H9 (cell line): ENCODE results near the gene THRB. TPM values are rescaled to one million over a fixed set of nuclear protein-coding genes. Genes with fewer than 3 reads are reported as not detected.

Experiments used
- DNase-seq: peaks from one replicate; pipeline ENCODE4 v3.0.0-alpha.2; 2017
- H2AFZ ChIP-seq: one replicate; pipeline ENCODE4 v1.6.1; 2013; ENCODE audit warnings: mild to moderate bottlenecking, low read length, control low read depth, moderate library complexity
- H2AK5ac ChIP-seq: 2 replicates; pipeline ENCODE4 v1.6.1; 2013; ENCODE audit warnings: low read length, control low read depth, mixed read lengths; ENCODE audit not compliant: insufficient read length
- H2BK120ac ChIP-seq: one replicate; pipeline ENCODE4 v1.6.1; 2013; ENCODE audit warnings: low read depth, mild to moderate bottlenecking, low read length, control low read depth, inconsistent platforms; ENCODE audit not compliant: poor library complexity, severe bottlenecking
- H2BK12ac ChIP-seq: 2 replicates; pipeline ENCODE4 v1.6.1; 2013; ENCODE audit warnings: low read length, control low read depth, mixed read lengths, low read depth; ENCODE audit not compliant: insufficient read length
- H2BK15ac ChIP-seq: 2 replicates; pipeline ENCODE4 v1.6.1; 2013; ENCODE audit warnings: low read depth, low read length, control low read depth
- H2BK20ac ChIP-seq: one replicate; pipeline ENCODE4 v1.6.1; 2013; ENCODE audit warnings: low read depth, mild to moderate bottlenecking, low read length, control low read depth, inconsistent platforms; ENCODE audit not compliant: poor library complexity, severe bottlenecking
- H2BK5ac ChIP-seq: 2 replicates; pipeline ENCODE4 v1.6.1; 2013; ENCODE audit warnings: low read length, control low read depth, mixed read lengths; ENCODE audit not compliant: insufficient read length
- H3K14ac ChIP-seq: 2 replicates; pipeline ENCODE4 v1.6.1; 2013; ENCODE audit warnings: low read length, control low read depth; ENCODE audit not compliant: insufficient read depth
- H3K18ac ChIP-seq: 2 replicates; pipeline ENCODE4 v1.6.1; 2013; ENCODE audit warnings: low read depth, mild to moderate bottlenecking, mixed read lengths, low read length, control low read depth; ENCODE audit not compliant: insufficient read length
- H3K23ac ChIP-seq: 2 replicates; pipeline ENCODE4 v1.6.1; 2013; ENCODE audit warnings: low read length, control low read depth, mixed read lengths, low read depth; ENCODE audit not compliant: insufficient read length
- H3K23me2 ChIP-seq: 2 replicates; pipeline ENCODE4 v1.6.1; 2013; ENCODE audit warnings: low read depth, mild to moderate bottlenecking, mixed read lengths, low read length, control low read depth; ENCODE audit not compliant: insufficient read length, poor library complexity, severe bottlenecking
- H3K27ac ChIP-seq: 2 replicates; pipeline ENCODE4 v1.5.1; 2013; ENCODE audit warnings: low read length, control low read depth, mixed read lengths, low read depth; ENCODE audit not compliant: insufficient read length
- H3K27me3 ChIP-seq: 2 replicates; pipeline ENCODE4 v1.6.1; 2013; ENCODE audit warnings: low read length, control low read depth, inconsistent platforms; ENCODE audit not compliant: insufficient read depth
- H3K4ac ChIP-seq: 2 replicates; pipeline ENCODE4 v1.6.1; 2013; ENCODE audit warnings: low read depth, mild to moderate bottlenecking, control low read depth, inconsistent platforms, low read length, moderate library complexity
- H3K4me1 ChIP-seq: 2 replicates; pipeline ENCODE4 v1.6.1; 2013; ENCODE audit warnings: low read length, control low read depth, inconsistent platforms; ENCODE audit not compliant: insufficient read depth
- H3K4me2 ChIP-seq: 2 replicates; pipeline ENCODE4 v1.6.1; 2013; ENCODE audit warnings: low read length, control low read depth, mixed read lengths; ENCODE audit not compliant: insufficient read length, insufficient read depth
- H3K56ac ChIP-seq: 2 replicates; pipeline ENCODE4 v1.6.1; 2013; ENCODE audit warnings: low read depth, mild to moderate bottlenecking, mixed read lengths, low read length, control low read depth; ENCODE audit not compliant: insufficient read length
- H3K79me1 ChIP-seq: 2 replicates; pipeline ENCODE4 v1.6.1; 2013; ENCODE audit warnings: low read depth, mild to moderate bottlenecking, moderate library complexity, low read length, control low read depth, inconsistent platforms; ENCODE audit not compliant: insufficient read depth, poor library complexity, severe bottlenecking
- H3K79me2 ChIP-seq: 2 replicates; pipeline ENCODE4 v1.6.1; 2013; ENCODE audit warnings: low read length, control low read depth, inconsistent platforms; ENCODE audit not compliant: insufficient read depth
- H3K9ac ChIP-seq: 2 replicates; pipeline ENCODE4 v1.6.1; 2013; ENCODE audit warnings: low read length, control low read depth, mixed read lengths; ENCODE audit not compliant: insufficient read length; ENCODE audit errors: extremely low read depth
- H3K9me3 ChIP-seq: one replicate; pipeline ENCODE4 v1.6.1; 2013; ENCODE audit warnings: low read depth, low read length, inconsistent platforms; ENCODE audit not compliant: control insufficient read depth
- H3T11ph ChIP-seq: one replicate; pipeline ENCODE4 v1.6.1; 2013; ENCODE audit warnings: mild to moderate bottlenecking, low read length, control low read depth, inconsistent platforms
- H4K20me1 ChIP-seq: one replicate; pipeline ENCODE4 v1.6.1; 2013; ENCODE audit not compliant: control insufficient read depth, insufficient read length, insufficient read depth
- H4K5ac ChIP-seq: 2 replicates; pipeline ENCODE4 v1.6.1; 2013; ENCODE audit warnings: low read depth, mild to moderate bottlenecking, mixed read lengths, low read length, control low read depth; ENCODE audit not compliant: insufficient read length
- H4K8ac ChIP-seq: replicated peaks from 2 replicates; pipeline ENCODE4 v1.6.1; 2013; ENCODE audit warnings: low read length, control low read depth, mixed read lengths, low read depth; ENCODE audit not compliant: insufficient read length
- H4K91ac ChIP-seq: 2 replicates; pipeline ENCODE4 v1.6.1; 2013; ENCODE audit warnings: low read depth, mild to moderate bottlenecking, moderate library complexity, mixed read lengths, low read length, control low read depth; ENCODE audit not compliant: insufficient read length
- H3K27ac Mint-ChIP-seq, 3 experiments: 2 replicates in 2 of 3; 3 replicates in 1 of 3; pipeline ENCODE4 v1.8.0; 2020 to 2021; ENCODE audit warnings: mixed read lengths in 3 of 3, mild to moderate bottlenecking in 1 of 3, moderate library complexity in 1 of 3
- H3K27me3 Mint-ChIP-seq: 2 replicates; pipeline ENCODE4 v1.8.0; 2021; ENCODE audit warnings: low read depth, mild to moderate bottlenecking, moderate library complexity, mixed read lengths
- H3K36me3 Mint-ChIP-seq, 3 experiments: 2 replicates in 2 of 3; 3 replicates in 1 of 3; pipeline ENCODE4 v1.8.0; 2020 to 2021; ENCODE audit warnings: low read depth in 3 of 3, mixed read lengths in 3 of 3; ENCODE audit not compliant: insufficient read depth in 1 of 3
- H3K4me1 Mint-ChIP-seq, 2 experiments: 2 replicates each; pipeline ENCODE4 v1.8.0; 2020; ENCODE audit warnings: mixed read lengths in 2 of 2
- H3K4me3 Mint-ChIP-seq, 2 experiments: 2 replicates in 1 of 2; 3 replicates in 1 of 2; pipeline ENCODE4 v1.8.0; 2020 to 2021; ENCODE audit warnings: mild to moderate bottlenecking in 2 of 2, mixed read lengths in 2 of 2, moderate library complexity in 1 of 2
- H3K9me3 Mint-ChIP-seq, 2 experiments: 2 replicates in 1 of 2; 3 replicates in 1 of 2; pipeline ENCODE4 v1.8.0; 2020; ENCODE audit warnings: mild to moderate bottlenecking in 2 of 2, mixed read lengths in 2 of 2, moderate library complexity in 1 of 2
- CTCF ChIP-seq: fragments of 200-600 bp; sonication (generic); conservative IDR thresholded peaks from 3 replicates; pipeline ENCODE4 v1.8.0; 2021; ENCODE audit warnings: antibody characterized with exemption, mild to moderate bottlenecking
- WGBS: extraction: QIAGEN DNeasy Blood & Tissue Kit; methylation state at CpG from one replicate; pipeline ENCODE4 v1.1.7; 2013; ENCODE audit warnings: missing lambda C conversion rate, low lambda C conversion rate, mixed read lengths; ENCODE audit not compliant: insufficient read length; ENCODE audit errors: extremely low coverage; 5-methylcytosine and 5-hydroxymethylcytosine counted together
- total RNA-seq: library from RNA; stranded (reverse); gene quantifications from 2 replicates; pipeline ENCODE4 v1.2.1, GENCODE V29; 2021

The THRB gene
- total RNA-seq, 1 experiment from 2014 or later = 8.6 TPM

- Histone ChIP-seq H3K23ac (no peak overlapping the region), H4K91ac (no peak overlapping the region), H3K18ac (no peak overlapping the region), H4K8ac (no peak overlapping the region), H2AK5ac (no peak overlapping the region), H3K27ac (no peak overlapping the region), H2BK20ac (no peak overlapping the region), H3K4ac (no peak overlapping the region), H3K9me3 (no peaks in the 10 kb centered on the region), H2BK12ac (no peak overlapping the region), H3K56ac (no peak overlapping the region), H3K23me2 (no peaks in the 10 kb centered on the region), H2BK5ac (no peak overlapping the region), H3K79me2 (no peaks in the 10 kb centered on the region), H3K4me2 (no peak overlapping the region), H2AFZ (no peak overlapping the region), H3K9ac (no peak overlapping the region), H3T11ph (no peak overlapping the region), H3K4me1 (no peaks in the 10 kb centered on the region), H3K14ac (no peak overlapping the region), H3K79me1 (no peaks in the 10 kb centered on the region), H2BK15ac (no peak overlapping the region), H2BK120ac (no peak overlapping the region), H4K5ac (no peak overlapping the region), H3K27me3 (no peaks in the 10 kb centered on the region), H4K20me1 (no peaks in the 10 kb centered on the region)
- no peaks in the 10 kb centered on the region for H3K4me1 Mint-ChIP-seq
- no peak for TF ChIP-seq CTCF
- no peak for DNase-seq
- H3K27ac Mint-ChIP-seq = no peak overlapping the region
- no peaks in the 10 kb centered on the region for H3K36me3 Mint-ChIP-seq
- H3K4me3 Mint-ChIP-seq = no peak overlapping the region
- H3K9me3 Mint-ChIP-seq = no peaks in the 10 kb centered on the region
- no CpG with 5 or more reads among the region's 4 CpGs for WGBS
- no peaks in the 10 kb centered on the region for H3K27me3 Mint-ChIP-seq
These were observed 313.4 kb downstream of the THRB start for GRCh38 chr3:24181256-24181655.
